Midbrain (tissue), 1 donor: Measurements from ENCODE around the gene PACSIN2.

Experiments used
- DNase-seq: peaks from one replicate; lab custom pipeline; 2025; lab: John Stamatoyannopoulos, UW

PACSIN2 gene

GRCh38 chr22:42881298-42881697, 133.7 kb downstream of the PACSIN2 start:
- DNase-seq: no peak

GRCh38 chr22:42880815-42881214, 134.1 kb downstream of the PACSIN2 start:
- DNase-seq: no peak

GRCh38 chr22:42879371-42880021, 135.5 kb downstream of the PACSIN2 start:
- no peak for DNase-seq

- DNase-seq: no peak
These were observed 136.2 kb downstream of the PACSIN2 start for GRCh38 chr22:42878561-42879305.

- DNase-seq: no peak
These were observed 137.2 kb downstream of the PACSIN2 start for GRCh38 chr22:42877597-42878340.

- DNase-seq: no peak
These were observed 137.8 kb downstream of the PACSIN2 start for GRCh38 chr22:42877158-42877557.

- DNase-seq: no peak
These were observed 138.9 kb downstream of the PACSIN2 start for GRCh38 chr22:42876041-42876440.

GRCh38 chr22:42874010-42874409, 140.9 kb downstream of the PACSIN2 start:
- DNase-seq: no peak

GRCh38 chr22:42873356-42873755, 141.6 kb downstream of the PACSIN2 start:
- DNase-seq: no peak

GRCh38 chr22:42872821-42873220, 142.1 kb downstream of the PACSIN2 start:
- no peak for DNase-seq

GRCh38 chr22:42871146-42872050, 143.6 kb downstream of the PACSIN2 start:
- no peak for DNase-seq

GRCh38 chr22:42869888-42870480, 145.0 kb downstream of the PACSIN2 start:
- no peak for DNase-seq

- DNase-seq: no peak
These were observed 145.5 kb downstream of the PACSIN2 start for GRCh38 chr22:42869463-42869862.

- DNase-seq: peak; percentile 43
These were observed 146.1 kb downstream of the PACSIN2 start for GRCh38 chr22:42868751-42869251.

- no peak for DNase-seq
These were observed 148.8 kb downstream of the PACSIN2 start for GRCh38 chr22:42866100-42866499.

- no peak for DNase-seq
These were observed 149.4 kb downstream of the PACSIN2 start for GRCh38 chr22:42865536-42865935.

GRCh38 chr22:42863349-42863961, 151.5 kb downstream of the PACSIN2 start:
- no peak for DNase-seq

- DNase-seq: no peak
These were observed 152.8 kb downstream of the PACSIN2 start for GRCh38 chr22:42862045-42862734.

- no peak for DNase-seq
These were observed 154.0 kb downstream of the PACSIN2 start for GRCh38 chr22:42860968-42861367.

- DNase-seq: no peak
These were observed 157.0 kb downstream of the PACSIN2 start for GRCh38 chr22:42857845-42858481.
